Measurements from ENCODE around the gene KPNB1. TPM values are rescaled to one million over a fixed set of nuclear protein-coding genes. Genes with fewer than 3 reads are reported as not detected.

KPNB1 gene
- total RNA-seq, 1 donor from 2014 or later = 727 TPM

- H3K27ac Mint-ChIP-seq = no peak overlapping the region
- H3K27me3 Mint-ChIP-seq = no peaks in the 10 kb centered on the region
- H3K9me3 Mint-ChIP-seq = no peaks in the 10 kb centered on the region
- DNase-seq = no peak
- H3K4me3 Mint-ChIP-seq = no peak overlapping the region
- no peaks in the 10 kb centered on the region for H3K4me1 Mint-ChIP-seq
- peaks cover 19% of the 10 kb centered on the region for H3K36me3 Mint-ChIP-seq (ENCODE audit: low read depth)
- intact Hi-C loops (cut with micrococcal nuclease) = no loop called here
Observed at GRCh38 chr17:47628014-47628566, 21.6 kb upstream of the KPNB1 start.

GRCh38 chr17:47629826-47630225, 19.9 kb upstream of the KPNB1 start:
- H3K4me1 Mint-ChIP-seq = no peaks in the 10 kb centered on the region
- no peaks in the 10 kb centered on the region for H3K9me3 Mint-ChIP-seq
- H3K27me3 Mint-ChIP-seq = no peaks in the 10 kb centered on the region
- no peak overlapping the region for H3K27ac Mint-ChIP-seq
- peaks cover 12% of the 10 kb centered on the region for H3K36me3 Mint-ChIP-seq (ENCODE audit: low read depth)
- intact Hi-C loops (cut with micrococcal nuclease) = no loop called here
- DNase-seq = no peak
- no peak overlapping the region for H3K4me3 Mint-ChIP-seq

GRCh38 chr17:47630614-47631013, 19.1 kb upstream of the KPNB1 start:
- H3K4me1 Mint-ChIP-seq = no peaks in the 10 kb centered on the region
- H3K27me3 Mint-ChIP-seq = no peaks in the 10 kb centered on the region
- DNase-seq = no peak
- H3K4me3 Mint-ChIP-seq = no peak overlapping the region
- H3K36me3 Mint-ChIP-seq (ENCODE audit: low read depth) = peaks cover 9% of the 10 kb centered on the region
- intact Hi-C loops (cut with micrococcal nuclease) = no loop called here
- no peak overlapping the region for H3K27ac Mint-ChIP-seq
- H3K9me3 Mint-ChIP-seq = no peaks in the 10 kb centered on the region

- Mint-ChIP-seq H3K27me3 (no peaks in the 10 kb centered on the region), H3K4me3 (no peak overlapping the region), H3K9me3 (no peaks in the 10 kb centered on the region), H3K36me3 (ENCODE audit: low read depth) (peaks cover 12% of the 10 kb centered on the region), H3K4me1 (peaks cover 7% of the 10 kb centered on the region), H3K27ac (no peak overlapping the region)
- intact Hi-C loops (cut with micrococcal nuclease) = no loop called here
- DNase-seq = no peak
Observed at GRCh38 chr17:47632991-47633390, 16.7 kb upstream of the KPNB1 start.

GRCh38 chr17:47633996-47634395, 15.7 kb upstream of the KPNB1 start:
- Mint-ChIP-seq H3K9me3 (no peaks in the 10 kb centered on the region), H3K27me3 (no peaks in the 10 kb centered on the region), H3K4me3 (no peak overlapping the region), H3K27ac (no peak overlapping the region), H3K4me1 (peaks cover 7% of the 10 kb centered on the region), H3K36me3 (ENCODE audit: low read depth) (peaks cover 13% of the 10 kb centered on the region)
- intact Hi-C loops (cut with micrococcal nuclease) = no loop called here
- no peak for DNase-seq

GRCh38 chr17:47634870-47635269, 14.8 kb upstream of the KPNB1 start:
- intact Hi-C loops (cut with micrococcal nuclease) = no loop called here
- Mint-ChIP-seq H3K4me1 (peaks cover 7% of the 10 kb centered on the region), H3K9me3 (no peaks in the 10 kb centered on the region), H3K36me3 (ENCODE audit: low read depth) (peaks cover 13% of the 10 kb centered on the region), H3K27ac (no peak overlapping the region), H3K4me3 (no peak overlapping the region), H3K27me3 (no peaks in the 10 kb centered on the region)
- DNase-seq = no peak

- no peak for DNase-seq
- Mint-ChIP-seq H3K27me3 (no peaks in the 10 kb centered on the region), H3K4me1 (peaks cover 7% of the 10 kb centered on the region), H3K36me3 (ENCODE audit: low read depth) (peaks cover 13% of the 10 kb centered on the region), H3K4me3 (no peak overlapping the region), H3K9me3 (no peaks in the 10 kb centered on the region), H3K27ac (no peak overlapping the region)
- intact Hi-C loops (cut with micrococcal nuclease) = no loop called here
Observed at GRCh38 chr17:47635734-47636133, 14.0 kb upstream of the KPNB1 start.

- intact Hi-C loops (cut with micrococcal nuclease) = no loop called here
- Mint-ChIP-seq H3K27me3 (no peaks in the 10 kb centered on the region), H3K4me1 (peaks cover 7% of the 10 kb centered on the region), H3K9me3 (no peaks in the 10 kb centered on the region), H3K27ac (no peak overlapping the region), H3K4me3 (peak overlapping the region; percentile 19), H3K36me3 (ENCODE audit: low read depth) (peaks cover 10% of the 10 kb centered on the region)
- DNase-seq = no peak
Observed at GRCh38 chr17:47636273-47637030, 13.3 kb upstream of the KPNB1 start.

GRCh38 chr17:47638903-47639302, 10.8 kb upstream of the KPNB1 start:
- Mint-ChIP-seq H3K36me3 (ENCODE audit: low read depth) (peaks cover 10% of the 10 kb centered on the region), H3K27me3 (no peaks in the 10 kb centered on the region), H3K4me3 (no peak overlapping the region), H3K27ac (no peak overlapping the region), H3K9me3 (no peaks in the 10 kb centered on the region), H3K4me1 (peaks cover 7% of the 10 kb centered on the region)
- intact Hi-C loops (cut with micrococcal nuclease) = no loop called here
- no peak for DNase-seq

GRCh38 chr17:47640076-47640475, 9.6 kb upstream of the KPNB1 start:
- Mint-ChIP-seq H3K27me3 (no peaks in the 10 kb centered on the region), H3K4me1 (peaks cover 10% of the 10 kb centered on the region), H3K9me3 (no peaks in the 10 kb centered on the region), H3K27ac (no peak overlapping the region), H3K4me3 (no peak overlapping the region), H3K36me3 (ENCODE audit: low read depth) (peaks cover 10% of the 10 kb centered on the region)
- intact Hi-C loops (cut with micrococcal nuclease) = no loop called here
- DNase-seq = no peak

- intact Hi-C loops (cut with micrococcal nuclease) = no loop called here
- Mint-ChIP-seq H3K27me3 (no peaks in the 10 kb centered on the region), H3K9me3 (no peaks in the 10 kb centered on the region), H3K36me3 (ENCODE audit: low read depth) (peaks cover 10% of the 10 kb centered on the region), H3K4me3 (no peak overlapping the region), H3K4me1 (peaks cover 8% of the 10 kb centered on the region), H3K27ac (no peak overlapping the region)
- no peak for DNase-seq
Observed at GRCh38 chr17:47641202-47641601, 8.5 kb upstream of the KPNB1 start.

- Mint-ChIP-seq H3K27ac (no peak overlapping the region), H3K4me3 (no peak overlapping the region), H3K27me3 (no peaks in the 10 kb centered on the region), H3K4me1 (peaks cover 9% of the 10 kb centered on the region), H3K9me3 (no peaks in the 10 kb centered on the region), H3K36me3 (ENCODE audit: low read depth) (peaks cover 5% of the 10 kb centered on the region)
- intact Hi-C loops (cut with micrococcal nuclease) = no loop called here
- no peak for DNase-seq
Observed at GRCh38 chr17:47643116-47643515, 6.6 kb upstream of the KPNB1 start.

- H3K27ac Mint-ChIP-seq = no peak overlapping the region
- H3K4me1 Mint-ChIP-seq = peaks cover 15% of the 10 kb centered on the region
- DNase-seq = no peak
- H3K4me3 Mint-ChIP-seq = no peak overlapping the region
- intact Hi-C loops (cut with micrococcal nuclease) = no loop called here
- H3K9me3 Mint-ChIP-seq = no peaks in the 10 kb centered on the region
- H3K27me3 Mint-ChIP-seq = no peaks in the 10 kb centered on the region
- H3K36me3 Mint-ChIP-seq (ENCODE audit: low read depth) = peaks cover 3% of the 10 kb centered on the region
Observed at GRCh38 chr17:47644324-47644723, 5.4 kb upstream of the KPNB1 start.

GRCh38 chr17:47649972-47650524, 329 bp downstream of the KPNB1 start:
- intact Hi-C loops (cut with micrococcal nuclease) = loop anchor here (2.0 to 5.0 kb wide), 2 partner anchors 45 to 72 kb away; partner anchors contain the start of gene TBKBP1
- no peaks in the 10 kb centered on the region for H3K9me3 Mint-ChIP-seq
- H3K36me3 Mint-ChIP-seq (ENCODE audit: low read depth) = peaks cover 44% of the 10 kb centered on the region
- H3K4me3 Mint-ChIP-seq = peak overlapping the region; percentile 92
- peak overlapping the region; percentile 99 for H3K27ac Mint-ChIP-seq
- no peaks in the 10 kb centered on the region for H3K27me3 Mint-ChIP-seq
- no peak for DNase-seq
- peaks cover 46% of the 10 kb centered on the region for H3K4me1 Mint-ChIP-seq
